Prostate gland (tissue), 1 donor: ENCODE measurements around the gene LGMN.

Experiments used
- POLR2A ChIP-seq: fragments of 450-650 bp; IDR thresholded peaks from one replicate; pipeline ENCODE4 v1.6.1; 2016; ENCODE audit warnings: antibody characterized with exemption, mild to moderate bottlenecking
- POLR2AphosphoS5 ChIP-seq: sonication (generic); formaldehyde crosslinking; IDR thresholded peaks from one replicate; pipeline ENCODE4 v1.6.1; 2017; ENCODE audit warnings: antibody characterized with exemption

GRCh38 chr14:92754966-92755365 is 6.5 kb upstream of the LGMN start:
- TF ChIP-seq POLR2AphosphoS5 (no peak), POLR2A (no peak)
